Esophagus muscularis mucosa (tissue), 4 donors: Measurements from ENCODE around the gene ACSM2A. TPM values are rescaled to one million over a fixed set of nuclear protein-coding genes. Genes with fewer than 3 reads are reported as not detected.
"Not testable (repeated sequence)": the region's sequence is repeated elsewhere in the genome, so short reads cannot be mapped to it uniquely, and the experiment has no call there.

Source experiments
- DNase-seq: peaks from one replicate; pipeline ENCODE4 v3.0.0-alpha.2; 2017; ENCODE audit errors: extremely low spot score
- H3K27ac ChIP-seq, 4 donors: fragments of 200-600 bp; sonication (generic); replicated peaks in 1 of 4; 1 replicate in 3 of 4; 2 replicates in 1 of 4; pipeline ENCODE4 v1.5.1; 2016 to 2019; ENCODE audit warnings: mild to moderate bottlenecking in 1 of 4
- H3K27me3 ChIP-seq, 4 donors: fragments of 200-600 bp; sonication (generic); one replicate each; pipeline versions ENCODE4 v1.5.1 to v1.6.0; 2016 to 2019
- H3K36me3 ChIP-seq, 4 donors: fragments of 200-600 bp; sonication (generic); one replicate each; pipeline ENCODE4 v1.5.1; 2016 to 2019
- H3K4me1 ChIP-seq, 4 donors: fragments of 200-600 bp; sonication (generic); one replicate each; pipeline ENCODE4 v1.5.1; 2016 to 2019
- H3K4me3 ChIP-seq, 4 donors: fragments of 200-600 bp; sonication (generic); 1 replicate in 2 of 4; 2 replicates in 2 of 4; pipeline ENCODE4 v1.5.1; 2016 to 2019; ENCODE audit warnings: mild to moderate bottlenecking in 4 of 4, moderate library complexity in 1 of 4
- H3K9me3 ChIP-seq, 4 donors: fragments of 200-600 bp; sonication (generic); 1 replicate in 3 of 4; 2 replicates in 1 of 4; pipeline ENCODE4 v1.5.1; 2016 to 2019
- EP300 ChIP-seq: sonication (generic); formaldehyde crosslinking; IDR thresholded peaks from one replicate; pipeline ENCODE4 v1.6.1; 2017; ENCODE audit warnings: antibody characterized with exemption
- POLR2A ChIP-seq: fragments of 450-650 bp; IDR thresholded peaks from one replicate; pipeline ENCODE4 v1.6.1; 2017; ENCODE audit warnings: antibody characterized with exemption, moderate library complexity, mild to moderate bottlenecking, low read depth
- POLR2AphosphoS5 ChIP-seq, 2 donors: sonication (generic); formaldehyde crosslinking; IDR thresholded peaks; one replicate each; pipeline ENCODE4 v1.6.1; 2017; ENCODE audit warnings: antibody characterized with exemption in 2 of 2
- WGBS: methylation state at CpG from one replicate; pipeline ENCODE4 v1.1.5; 2018; 5-methylcytosine and 5-hydroxymethylcytosine counted together
- intact Hi-C: fragments of 100-400 bp; cut with DNase I; formaldehyde crosslinking; loops from one replicate; pipeline ENCODE4 v1.15.1; 2023
- total RNA-seq, 4 donors: library from RNA; depleted of rRNA; stranded (reverse); fragments of >200 nt; gene quantifications; one replicate each; pipeline versions ENCODE4 v1.1.0 to v1.2.1, GENCODE V29; 2016
- TF ChIP-seq, protein P1 (sequence below), 3 experiments: fragments of 200-600 bp in 2 of 3; fragments of 450-650 bp in 1 of 3; sonication (generic) in 2 of 3; IDR thresholded peaks; one replicate each; pipeline ENCODE4 v1.5.1; 2017 to 2019; ENCODE audit warnings: antibody characterized with exemption in 3 of 3, mild to moderate bottlenecking in 2 of 3, moderate library complexity in 1 of 3

The ACSM2A gene
- total RNA-seq, 4 donors from 2014 or later: 1.3 TPM; not detected in 3

DNA sequence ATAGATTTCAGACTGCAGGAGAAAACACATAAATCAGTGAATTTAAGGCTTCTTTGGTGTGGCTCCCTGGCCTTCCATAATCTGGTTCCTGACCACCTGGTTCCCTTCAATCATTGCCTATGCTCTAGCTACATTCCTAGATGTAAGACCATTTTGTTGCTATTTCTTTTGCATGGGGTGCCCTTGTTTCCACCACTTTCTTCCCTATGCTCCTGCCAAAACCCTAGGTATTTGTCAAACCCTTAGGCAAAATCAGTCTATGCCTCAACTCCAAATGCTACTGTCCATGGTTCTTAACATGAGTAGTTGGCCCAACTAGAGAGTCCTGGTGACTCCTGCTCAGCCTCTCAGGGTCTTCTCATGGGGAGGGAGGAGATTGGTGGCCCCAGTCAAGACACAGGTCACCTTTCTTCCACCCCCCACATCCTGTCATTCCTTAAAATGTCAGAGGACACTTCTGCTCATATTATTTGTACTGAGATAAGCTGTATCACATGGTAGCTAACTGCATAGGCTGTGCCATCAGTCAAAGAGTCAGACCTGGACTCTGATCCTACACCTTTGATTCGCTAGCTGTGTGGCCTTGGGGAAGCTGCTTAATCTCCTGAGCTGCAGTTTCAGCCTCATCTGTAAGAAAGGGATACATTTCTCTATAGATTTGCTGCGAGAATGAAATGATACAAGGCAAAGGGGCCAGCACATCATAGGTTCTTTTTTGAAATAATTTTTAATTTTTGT is 27.0 kb upstream of the ACSM2A start:
- DNase-seq: no peak
- no peak overlapping the region for H3K27ac ChIP-seq
- no peak overlapping the region for H3K4me3 ChIP-seq
- no peaks in the 10 kb centered on the region for H3K36me3 ChIP-seq
- intact Hi-C loops: no loop called here
- no peaks in the 10 kb centered on the region for H3K27me3 ChIP-seq
- no peak for TF ChIP-seq POLR2AphosphoS5 (IDR thresholded peaks at IDR 0.05)
- TF ChIP-seq POLR2A: no peak
- TF ChIP-seq EP300: no peak
- TF ChIP-seq, protein P1, sequence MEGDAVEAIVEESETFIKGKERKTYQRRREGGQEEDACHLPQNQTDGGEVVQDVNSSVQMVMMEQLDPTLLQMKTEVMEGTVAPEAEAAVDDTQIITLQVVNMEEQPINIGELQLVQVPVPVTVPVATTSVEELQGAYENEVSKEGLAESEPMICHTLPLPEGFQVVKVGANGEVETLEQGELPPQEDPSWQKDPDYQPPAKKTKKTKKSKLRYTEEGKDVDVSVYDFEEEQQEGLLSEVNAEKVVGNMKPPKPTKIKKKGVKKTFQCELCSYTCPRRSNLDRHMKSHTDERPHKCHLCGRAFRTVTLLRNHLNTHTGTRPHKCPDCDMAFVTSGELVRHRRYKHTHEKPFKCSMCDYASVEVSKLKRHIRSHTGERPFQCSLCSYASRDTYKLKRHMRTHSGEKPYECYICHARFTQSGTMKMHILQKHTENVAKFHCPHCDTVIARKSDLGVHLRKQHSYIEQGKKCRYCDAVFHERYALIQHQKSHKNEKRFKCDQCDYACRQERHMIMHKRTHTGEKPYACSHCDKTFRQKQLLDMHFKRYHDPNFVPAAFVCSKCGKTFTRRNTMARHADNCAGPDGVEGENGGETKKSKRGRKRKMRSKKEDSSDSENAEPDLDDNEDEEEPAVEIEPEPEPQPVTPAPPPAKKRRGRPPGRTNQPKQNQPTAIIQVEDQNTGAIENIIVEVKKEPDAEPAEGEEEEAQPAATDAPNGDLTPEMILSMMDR (IDR thresholded peaks at IDR 0.05): no peak
- no peaks in the 10 kb centered on the region for H3K4me1 ChIP-seq
- WGBS: 76% methylated on average over 2 of the region's 2 CpGs
- no peaks in the 10 kb centered on the region for H3K9me3 ChIP-seq

DNA sequence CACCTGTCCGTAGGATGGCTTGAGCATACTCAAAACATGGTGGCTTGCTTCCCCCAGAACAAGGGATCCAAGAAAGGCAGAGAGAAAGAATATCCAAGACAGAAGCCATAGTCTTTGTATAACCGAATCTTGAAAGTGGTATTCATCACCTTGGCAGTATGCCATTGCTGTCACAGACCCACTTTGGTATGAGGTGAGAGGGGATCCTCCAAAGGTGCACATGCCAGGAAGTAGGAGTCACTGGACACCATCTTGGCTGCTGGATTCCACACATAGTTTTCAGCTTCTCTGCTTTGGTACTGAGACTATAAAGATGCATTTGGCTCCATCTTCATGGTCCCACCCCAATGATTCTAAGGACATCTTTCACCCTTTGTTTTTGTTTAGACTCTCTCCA is 23.9 kb upstream of the ACSM2A start:
- H3K4me3 ChIP-seq, H3K27ac ChIP-seq, H3K36me3 ChIP-seq, H3K9me3 ChIP-seq, H3K4me1 ChIP-seq, H3K27me3 ChIP-seq, DNase-seq, intact Hi-C loops: not testable (repeated sequence)
- WGBS: 32% methylated on average over 2 of the region's 2 CpGs

DNA sequence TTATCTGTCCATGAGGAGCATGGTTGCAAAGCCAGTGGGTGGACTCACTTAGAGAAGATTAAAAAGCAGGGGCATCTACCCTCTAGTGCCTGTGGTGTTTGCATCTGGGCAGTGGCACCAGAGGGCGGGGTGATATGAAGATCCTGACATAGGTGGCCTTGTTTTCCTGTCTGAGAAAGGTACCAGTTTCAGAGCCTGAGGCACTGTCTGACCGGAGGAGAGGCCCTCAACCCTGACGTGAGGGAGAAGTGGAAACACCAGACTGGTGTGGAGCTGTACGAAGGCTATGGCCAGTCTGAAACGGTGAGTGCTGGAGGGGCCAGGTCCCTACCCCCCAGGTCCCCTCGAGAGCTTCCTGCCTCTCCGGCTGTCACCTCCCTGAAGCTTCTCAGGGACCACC is 21.8 kb upstream of the ACSM2A start:
- H3K36me3 ChIP-seq, H3K27ac ChIP-seq, H3K9me3 ChIP-seq, H3K4me1 ChIP-seq, DNase-seq, H3K27me3 ChIP-seq, intact Hi-C loops, H3K4me3 ChIP-seq: not testable (repeated sequence)
- WGBS: 76% methylated on average over 7 of the region's 7 CpGs

DNA sequence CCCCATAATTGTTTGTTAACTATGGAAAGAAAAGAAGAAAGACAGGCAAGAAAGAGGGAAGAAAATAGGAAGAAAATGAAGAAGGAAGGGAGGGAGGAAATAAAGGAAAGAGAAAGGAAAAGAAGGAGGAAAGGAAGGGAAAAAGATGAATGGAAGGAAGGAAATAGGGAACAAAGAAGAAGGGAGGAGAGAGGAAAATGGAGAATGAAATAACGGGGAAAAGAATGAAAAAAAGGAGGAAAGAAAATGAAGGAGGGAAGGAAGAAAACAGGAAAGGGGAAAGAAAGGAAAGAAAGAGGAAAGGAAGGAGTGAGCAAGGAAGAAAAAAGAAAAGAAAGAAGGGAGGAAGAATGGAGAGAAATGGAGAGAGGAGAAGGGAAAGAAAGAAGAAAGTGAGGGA is 20.8 kb upstream of the ACSM2A start:
- H3K4me3 ChIP-seq, H3K27me3 ChIP-seq, H3K27ac ChIP-seq, H3K4me1 ChIP-seq, H3K36me3 ChIP-seq, DNase-seq, H3K9me3 ChIP-seq, intact Hi-C loops: not testable (repeated sequence)
- WGBS: 84% methylated on average over 1 of the region's 1 CpG

DNA sequence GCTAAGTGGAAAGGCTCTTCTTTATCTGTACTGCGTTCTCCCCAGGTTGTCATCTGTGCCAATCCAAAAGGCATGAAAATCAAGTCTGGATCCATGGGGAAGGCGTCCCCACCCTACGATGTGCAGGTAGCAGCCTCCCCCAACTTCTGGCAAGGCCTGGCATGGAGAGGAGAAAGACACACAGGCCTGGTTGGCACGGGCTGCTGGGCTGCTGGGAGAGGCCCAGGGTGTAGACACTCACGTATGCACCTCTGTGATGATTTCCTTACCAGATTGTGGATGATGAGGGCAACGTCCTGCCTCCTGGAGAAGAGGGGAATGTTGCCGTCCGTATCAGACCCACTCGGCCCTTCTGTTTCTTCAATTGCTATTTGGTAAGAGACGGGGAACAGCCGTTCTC is 20.4 kb upstream of the ACSM2A start:
- 78% methylated on average over 11 of the region's 11 CpGs for WGBS
- no peak for DNase-seq
- Histone ChIP-seq H3K9me3 (no peaks in the 10 kb centered on the region), H3K4me1 (no peaks in the 10 kb centered on the region), H3K36me3 (no peaks in the 10 kb centered on the region), H3K27me3 (no peaks in the 10 kb centered on the region), H3K4me3 (no peak overlapping the region), H3K27ac (no peak overlapping the region)
- no peak for TF ChIP-seq POLR2AphosphoS5 (IDR thresholded peaks at IDR 0.05)
- TF ChIP-seq EP300: no peak
- no peak for TF ChIP-seq POLR2A
- TF ChIP-seq, protein P1 (IDR thresholded peaks at IDR 0.05): no peak
- intact Hi-C loops: no loop called here

DNA sequence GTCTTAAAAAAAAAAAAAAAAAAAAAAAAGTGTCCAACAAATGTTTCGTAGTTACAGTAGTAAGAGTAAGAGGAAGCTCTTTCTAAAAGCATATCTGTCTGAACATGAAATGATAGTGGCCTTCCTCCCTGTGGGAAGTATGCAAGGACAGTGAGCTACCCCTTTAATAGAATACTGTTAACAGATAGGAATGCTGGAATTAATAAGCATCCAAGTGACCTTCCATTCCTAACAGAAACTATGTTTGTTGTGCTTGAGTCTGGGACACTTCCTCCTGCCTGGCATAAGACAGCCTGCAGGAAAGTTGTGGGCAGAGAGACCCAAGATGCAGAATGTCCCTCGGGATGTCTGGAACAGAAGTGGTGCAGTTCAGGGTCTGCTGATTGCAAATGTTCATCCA is 12.4 kb upstream of the ACSM2A start:
- peaks cover 0 to 33% (median 13%) of the 10 kb centered on the region in 4 donors for H3K4me1 ChIP-seq
- H3K4me3 ChIP-seq, intact Hi-C loops, H3K36me3 ChIP-seq, DNase-seq, H3K27me3 ChIP-seq, H3K9me3 ChIP-seq: not testable (repeated sequence)
- peak overlapping the region in 3 of 4 donors; percentile 68 to 77 (median 73) for H3K27ac ChIP-seq
- WGBS: 0% methylated on average over 1 of the region's 2 CpGs

DNA sequence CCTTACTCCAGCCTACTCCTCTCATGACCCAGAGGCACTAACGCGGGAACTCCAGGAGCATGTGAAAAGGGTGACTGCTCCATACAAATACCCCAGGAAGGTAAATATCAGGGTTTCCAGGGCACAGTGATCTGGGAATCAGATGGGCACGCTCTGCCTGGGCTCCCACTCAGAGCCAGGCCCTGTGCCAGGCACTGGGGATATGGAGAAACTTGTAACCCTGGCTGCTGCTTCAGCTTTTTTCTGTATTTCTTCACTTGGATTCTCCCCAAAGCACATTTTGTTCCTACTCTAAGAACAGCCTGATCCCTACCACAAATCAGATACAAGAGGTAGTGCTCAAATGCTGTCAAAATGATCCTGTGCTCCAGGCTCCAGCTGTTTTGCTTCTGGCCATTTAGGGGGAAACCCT is 11.5 kb upstream of the ACSM2A start:
- H3K27me3 ChIP-seq, H3K36me3 ChIP-seq, DNase-seq, intact Hi-C loops, H3K4me3 ChIP-seq, H3K9me3 ChIP-seq: not testable (repeated sequence)
- peak; percentile 42 for TF ChIP-seq EP300
- Histone ChIP-seq H3K27ac (peak overlapping the region; percentile 68 to 77 (median 74)), H3K4me1 (peaks cover 0 to 33% (median 13%) of the 10 kb centered on the region in 4 donors)
- WGBS: 21% methylated on average over 3 of the region's 3 CpGs

DNA sequence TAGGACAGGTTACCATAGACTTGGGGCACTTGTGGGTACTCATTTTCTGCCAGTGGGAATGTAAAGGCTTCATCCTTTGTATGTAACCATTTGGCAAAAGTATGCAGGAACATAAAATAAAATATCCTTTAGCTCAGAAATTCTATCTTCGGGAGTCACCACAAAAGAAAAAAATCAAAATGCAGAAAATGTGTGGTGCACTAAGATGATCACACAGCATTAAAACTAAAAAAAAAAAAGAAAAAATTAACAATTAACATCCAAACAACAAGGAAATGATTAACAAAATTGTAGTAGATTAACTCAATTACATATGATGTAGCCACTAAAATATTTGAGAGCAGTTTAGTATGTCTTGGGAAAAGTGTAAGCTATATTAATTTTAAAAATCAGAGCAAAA is 10.6 kb upstream of the ACSM2A start:
- DNase-seq, H3K9me3 ChIP-seq, intact Hi-C loops, H3K27me3 ChIP-seq, H3K4me3 ChIP-seq, H3K36me3 ChIP-seq: not testable (repeated sequence)
- WGBS: 63% methylated on average over 1 of the region's 1 CpG
- peaks cover 0 to 33% (median 13%) of the 10 kb centered on the region in 4 donors for H3K4me1 ChIP-seq
- peak overlapping the region; percentile 73 to 81 (median 76) for H3K27ac ChIP-seq
